Prostate gland (tissue), 2 donors: ENCODE data around the gene SCRT2.

ENCODE experiments used
- POLR2AphosphoS5 ChIP-seq: sonication (generic); formaldehyde crosslinking; IDR thresholded peaks from one replicate; pipeline ENCODE4 v1.6.1; 2017; ENCODE audit warnings: antibody characterized with exemption
- TF ChIP-seq, protein P1 (sequence below), 4 experiments: fragments of 200-600 bp in 2 of 4; fragments of 450-650 bp in 2 of 4; sonication (generic) in 2 of 4; IDR thresholded peaks; 1 replicate in 3 of 4; 2 replicates in 1 of 4; pipeline ENCODE4 v1.5.1; 2016 to 2019; ENCODE audit warnings: antibody characterized with exemption in 4 of 4, mild to moderate bottlenecking in 2 of 4, moderate library complexity in 2 of 4

DNA sequence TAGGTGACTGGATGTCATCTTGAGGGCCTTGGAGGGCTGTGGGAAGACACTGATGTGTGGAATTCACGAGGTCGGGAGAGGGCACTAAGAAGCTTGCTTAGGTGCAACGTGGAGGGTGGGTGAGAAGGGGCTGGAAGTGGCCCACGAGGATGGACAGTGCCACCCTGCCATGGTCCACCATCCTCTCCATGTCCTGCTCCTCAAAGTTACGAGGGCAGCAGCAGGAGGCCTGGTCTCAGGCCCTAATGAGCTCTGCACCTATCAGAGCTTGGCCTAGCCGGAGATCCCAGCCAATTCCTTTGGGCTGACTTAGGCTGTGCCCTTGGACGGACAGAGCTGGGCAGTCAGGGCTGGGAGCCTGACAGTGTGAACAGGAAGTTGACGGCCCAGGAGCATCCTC lies 27.8 kb upstream of the SCRT2 start:
- TF ChIP-seq POLR2AphosphoS5, result no peak
- TF ChIP-seq, protein P1, sequence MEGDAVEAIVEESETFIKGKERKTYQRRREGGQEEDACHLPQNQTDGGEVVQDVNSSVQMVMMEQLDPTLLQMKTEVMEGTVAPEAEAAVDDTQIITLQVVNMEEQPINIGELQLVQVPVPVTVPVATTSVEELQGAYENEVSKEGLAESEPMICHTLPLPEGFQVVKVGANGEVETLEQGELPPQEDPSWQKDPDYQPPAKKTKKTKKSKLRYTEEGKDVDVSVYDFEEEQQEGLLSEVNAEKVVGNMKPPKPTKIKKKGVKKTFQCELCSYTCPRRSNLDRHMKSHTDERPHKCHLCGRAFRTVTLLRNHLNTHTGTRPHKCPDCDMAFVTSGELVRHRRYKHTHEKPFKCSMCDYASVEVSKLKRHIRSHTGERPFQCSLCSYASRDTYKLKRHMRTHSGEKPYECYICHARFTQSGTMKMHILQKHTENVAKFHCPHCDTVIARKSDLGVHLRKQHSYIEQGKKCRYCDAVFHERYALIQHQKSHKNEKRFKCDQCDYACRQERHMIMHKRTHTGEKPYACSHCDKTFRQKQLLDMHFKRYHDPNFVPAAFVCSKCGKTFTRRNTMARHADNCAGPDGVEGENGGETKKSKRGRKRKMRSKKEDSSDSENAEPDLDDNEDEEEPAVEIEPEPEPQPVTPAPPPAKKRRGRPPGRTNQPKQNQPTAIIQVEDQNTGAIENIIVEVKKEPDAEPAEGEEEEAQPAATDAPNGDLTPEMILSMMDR (IDR thresholded peaks at IDR 0.05), result no peak
